ENCODE data around the gene DBNDD1. TPM values are rescaled to one million over a fixed set of nuclear protein-coding genes. Genes with fewer than 3 reads are reported as not detected.

Gene DBNDD1
- total and polyA plus RNA-seq, 2 donors (not counting 1 experiment from before 2014, with no cell fraction given) = 3.1 to 72.1 TPM

- no peak overlapping the region for H3K27ac ChIP-seq (ENCODE audit: low read length in 2 of 2)
- H3K36me3 ChIP-seq (replicated peaks in 1 of 2; ENCODE audit: control extremely low read depth in 1 of 2, control insufficient read depth in 1 of 2, extremely low read depth in 1 of 2, insufficient read depth in 2 of 2, low read length in 1 of 2) = peaks cover 0 to 66% of the 10 kb centered on the region in 2 experiments
- POLR2A ChIA-PET = no interaction called here
These were observed 24.9 kb downstream of the DBNDD1 start for GRCh38 chr16:89994389-89994720.

GRCh38 chr16:89993971-89994370 lies 25.3 kb downstream of the DBNDD1 start:
- TF ChIP-seq, protein P1, sequence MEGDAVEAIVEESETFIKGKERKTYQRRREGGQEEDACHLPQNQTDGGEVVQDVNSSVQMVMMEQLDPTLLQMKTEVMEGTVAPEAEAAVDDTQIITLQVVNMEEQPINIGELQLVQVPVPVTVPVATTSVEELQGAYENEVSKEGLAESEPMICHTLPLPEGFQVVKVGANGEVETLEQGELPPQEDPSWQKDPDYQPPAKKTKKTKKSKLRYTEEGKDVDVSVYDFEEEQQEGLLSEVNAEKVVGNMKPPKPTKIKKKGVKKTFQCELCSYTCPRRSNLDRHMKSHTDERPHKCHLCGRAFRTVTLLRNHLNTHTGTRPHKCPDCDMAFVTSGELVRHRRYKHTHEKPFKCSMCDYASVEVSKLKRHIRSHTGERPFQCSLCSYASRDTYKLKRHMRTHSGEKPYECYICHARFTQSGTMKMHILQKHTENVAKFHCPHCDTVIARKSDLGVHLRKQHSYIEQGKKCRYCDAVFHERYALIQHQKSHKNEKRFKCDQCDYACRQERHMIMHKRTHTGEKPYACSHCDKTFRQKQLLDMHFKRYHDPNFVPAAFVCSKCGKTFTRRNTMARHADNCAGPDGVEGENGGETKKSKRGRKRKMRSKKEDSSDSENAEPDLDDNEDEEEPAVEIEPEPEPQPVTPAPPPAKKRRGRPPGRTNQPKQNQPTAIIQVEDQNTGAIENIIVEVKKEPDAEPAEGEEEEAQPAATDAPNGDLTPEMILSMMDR (IDR thresholded peaks at IDR 0.05) = no peak
- no peak for TF ChIP-seq EZH2 (IDR thresholded peaks at IDR 0.05; ENCODE audit: borderline replicate concordance, insufficient read depth, low read depth, low read length, poor library complexity, severe bottlenecking)
- no peak overlapping the region for H3K4me3 ChIP-seq (ENCODE audit: control extremely low read depth in 1 of 5, extremely low read depth in 1 of 5, insufficient read depth in 1 of 5, low read depth in 2 of 5, low read length in 4 of 5)
- no peak overlapping the region for H3K27ac ChIP-seq (ENCODE audit: low read length in 2 of 2)
- no peaks in the 10 kb centered on the region for H3K4me1 Mint-ChIP-seq
- peaks cover 2% of the 10 kb centered on the region for H3K79me2 ChIP-seq (ENCODE audit: control insufficient read depth, insufficient read depth, low read length)
- no peak overlapping the region for H3K4me2 ChIP-seq (replicated peaks; ENCODE audit: low read depth, low read length, poor library complexity, severe bottlenecking)
- no peaks in the 10 kb centered on the region for H3K4me1 ChIP-seq (ENCODE audit: control insufficient read depth in 2 of 2, insufficient read depth in 2 of 2, low read length in 2 of 2)
- ChIA-PET POLR2A (no interaction called here), CTCF (no interaction called here)
- no peaks in the 10 kb centered on the region for H3K9me3 Mint-ChIP-seq (ENCODE audit: insufficient read depth)
- H3K36me3 ChIP-seq (replicated peaks in 1 of 2; ENCODE audit: control extremely low read depth in 1 of 2, control insufficient read depth in 1 of 2, extremely low read depth in 1 of 2, insufficient read depth in 2 of 2, low read length in 1 of 2) = peaks cover 0 to 66% of the 10 kb centered on the region in 2 experiments
- H2AFZ ChIP-seq (ENCODE audit: insufficient read depth, low read depth, low read length, poor library complexity, severe bottlenecking) = no peak overlapping the region
- peaks cover 0 to 15% (median 0%) of the 10 kb centered on the region in 3 donors for H3K9me3 ChIP-seq (ENCODE audit: control extremely low read depth in 1 of 3, control insufficient read depth in 2 of 3, insufficient read depth in 1 of 3, low read length in 2 of 3)
- peaks cover 34% of the 10 kb centered on the region for H4K20me1 ChIP-seq (ENCODE audit: control insufficient read depth, insufficient read depth, low read length, poor library complexity, severe bottlenecking)
- H3K9ac ChIP-seq (ENCODE audit: low read length) = no peak overlapping the region
- intact Hi-C loops (cut with micrococcal nuclease) = no loop called here
- DNase-seq (no peak), ATAC-seq (ENCODE audit: low read depth) (no peak)
- WGBS (ENCODE audit: insufficient coverage) = 97% methylated on average over 4 of the region's 7 CpGs
- no peaks in the 10 kb centered on the region for H3K27me3 Mint-ChIP-seq
- H3K4me3 Mint-ChIP-seq = no peak overlapping the region
- H3K27ac Mint-ChIP-seq = no peak overlapping the region
- no peaks in the 10 kb centered on the region for H3K27me3 ChIP-seq (replicated peaks in 1 of 4; ENCODE audit: control extremely low read depth in 1 of 4, control insufficient read depth in 3 of 4, insufficient read depth in 4 of 4, low read length in 3 of 4)

More at GRCh38 chr16:89994389-89994720, 24.9 kb downstream of the DBNDD1 start:
- peaks cover 38% of the 10 kb centered on the region for H4K20me1 ChIP-seq (ENCODE audit: control insufficient read depth, insufficient read depth, low read length, poor library complexity, severe bottlenecking)
- intact Hi-C loops (cut with micrococcal nuclease) = no loop called here
- no peaks in the 10 kb centered on the region for H3K27me3 ChIP-seq (replicated peaks in 1 of 4; ENCODE audit: control extremely low read depth in 1 of 4, control insufficient read depth in 3 of 4, insufficient read depth in 4 of 4, low read length in 3 of 4)
- 96% methylated on average over 7 of the region's 7 CpGs for WGBS (ENCODE audit: insufficient coverage)
- no peaks in the 10 kb centered on the region for H3K4me1 Mint-ChIP-seq
- peaks cover 0 to 15% (median 0%) of the 10 kb centered on the region in 3 donors for H3K9me3 ChIP-seq (ENCODE audit: control extremely low read depth in 1 of 3, control insufficient read depth in 2 of 3, insufficient read depth in 1 of 3, low read length in 2 of 3)
- peak overlapping the region; percentile 71 for H3K27ac Mint-ChIP-seq
- TF ChIP-seq, protein P1 (IDR thresholded peaks at IDR 0.05) = no peak
- ATAC-seq (ENCODE audit: low read depth) (no peak), DNase-seq (no peak)
- no peak overlapping the region for H3K4me3 Mint-ChIP-seq
- H3K9me3 Mint-ChIP-seq (ENCODE audit: insufficient read depth) = no peaks in the 10 kb centered on the region
- H2AFZ ChIP-seq (ENCODE audit: insufficient read depth, low read depth, low read length, poor library complexity, severe bottlenecking) = no peak overlapping the region
- H3K4me3 ChIP-seq (ENCODE audit: control extremely low read depth in 1 of 5, extremely low read depth in 1 of 5, insufficient read depth in 1 of 5, low read depth in 2 of 5, low read length in 4 of 5) = no peak overlapping the region
- CTCF ChIA-PET = no interaction called here
- H3K79me2 ChIP-seq (ENCODE audit: control insufficient read depth, insufficient read depth, low read length) = peaks cover 2% of the 10 kb centered on the region
- H3K4me1 ChIP-seq (ENCODE audit: control insufficient read depth in 2 of 2, insufficient read depth in 2 of 2, low read length in 2 of 2) = no peaks in the 10 kb centered on the region
- H3K9ac ChIP-seq (ENCODE audit: low read length) = no peak overlapping the region
- no peak overlapping the region for H3K4me2 ChIP-seq (replicated peaks; ENCODE audit: low read depth, low read length, poor library complexity, severe bottlenecking)
- no peaks in the 10 kb centered on the region for H3K27me3 Mint-ChIP-seq
